Adipose tissue (tissue), 3 donors: ENCODE data around the gene PTAR1. TPM values are rescaled to one million over a fixed set of nuclear protein-coding genes. Genes with fewer than 3 reads are reported as not detected.
"Not testable (repeated sequence)": the region's sequence is repeated elsewhere in the genome, so short reads cannot be mapped to it uniquely, and the experiment has no call there.

Source experiments
- H3K27ac ChIP-seq: one replicate; pipeline ENCODE4 v1.5.1; 2013; ENCODE audit warnings: low read depth, low read length
- WGBS, 3 donors: extraction: QIAGEN DNeasy Blood & Tissue Kit; methylation state at CpG; one replicate each; pipeline ENCODE4 v1.1.7; 2013; 5-methylcytosine and 5-hydroxymethylcytosine counted together
- polyA plus RNA-seq, 3 donors: library from polyadenylated mRNA; stranded (reverse); fragments of 200-250 nt; gene quantifications; one replicate each; pipeline ENCODE4 v1.2.3, GENCODE V29; 2013
- donor health status: healthy with polysubstance abuse.
- donor health status: Bipolar disorder and iron deficiency.
- donor health status: healthy.

PTAR1 gene, protein sequence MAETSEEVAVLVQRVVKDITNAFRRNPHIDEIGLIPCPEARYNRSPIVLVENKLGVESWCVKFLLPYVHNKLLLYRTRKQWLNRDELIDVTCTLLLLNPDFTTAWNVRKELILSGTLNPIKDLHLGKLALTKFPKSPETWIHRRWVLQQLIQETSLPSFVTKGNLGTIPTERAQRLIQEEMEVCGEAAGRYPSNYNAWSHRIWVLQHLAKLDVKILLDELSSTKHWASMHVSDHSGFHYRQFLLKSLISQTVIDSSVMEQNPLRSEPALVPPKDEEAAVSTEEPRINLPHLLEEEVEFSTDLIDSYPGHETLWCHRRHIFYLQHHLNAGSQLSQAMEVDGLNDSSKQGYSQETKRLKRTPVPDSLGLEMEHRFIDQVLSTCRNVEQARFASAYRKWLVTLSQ
- polyA plus RNA-seq = 1 to 10 TPM; 6.1 to 10.0 (median 8.2) TPM

DNA sequence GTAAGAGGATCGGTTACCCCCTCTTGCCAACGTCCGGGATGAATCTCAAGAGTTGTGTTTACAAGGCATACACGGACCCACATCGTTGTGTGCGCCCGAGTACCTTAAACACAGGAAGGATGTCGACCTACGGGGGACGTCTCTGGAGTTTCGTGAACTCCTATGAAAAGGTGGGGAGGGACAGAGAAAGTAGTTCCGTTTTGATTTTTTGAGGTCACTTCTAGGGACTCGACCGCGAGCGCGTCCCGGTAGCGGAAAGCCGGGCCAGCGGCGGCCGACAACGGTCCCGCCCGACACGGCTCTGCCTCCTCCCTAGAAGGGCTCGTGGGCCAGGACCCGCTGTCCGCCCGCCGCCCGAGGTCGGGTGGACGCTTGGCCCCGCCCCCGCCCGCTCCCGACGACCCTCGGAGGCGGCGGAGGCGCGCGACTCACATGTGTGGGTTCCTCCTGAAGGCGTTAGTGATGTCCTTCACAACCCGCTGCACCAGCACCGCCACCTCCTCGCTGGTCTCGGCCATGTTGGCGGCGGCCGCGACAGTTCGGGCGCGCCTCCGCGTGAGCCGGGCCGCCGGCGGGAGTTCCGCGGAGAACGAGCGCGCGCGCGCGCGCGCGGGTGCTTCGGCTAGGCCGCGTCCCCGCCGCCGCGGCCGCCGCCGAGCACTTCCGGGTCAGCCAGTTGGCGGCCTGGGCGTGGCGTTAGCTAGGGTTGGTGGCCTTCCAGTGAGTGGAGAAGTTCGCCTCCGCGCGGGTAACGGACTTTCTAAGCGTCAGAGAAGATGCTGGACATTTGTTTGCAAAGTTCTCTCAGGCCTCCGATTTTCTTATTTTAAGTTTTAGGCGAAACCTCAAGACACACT is at the start of gene PTAR1:
Gene PTAR1 (minus strand): TSS at position 591 of the 857 bp plus-strand sequence. CDS start 73 bp downstream, at position 518.
- H3K27ac ChIP-seq = peak within 1 kb of the TSS; percentile 66
- 0% methylated on average over 96 to 98 of the region's 98 CpGs for WGBS, 3 donors

DNA sequence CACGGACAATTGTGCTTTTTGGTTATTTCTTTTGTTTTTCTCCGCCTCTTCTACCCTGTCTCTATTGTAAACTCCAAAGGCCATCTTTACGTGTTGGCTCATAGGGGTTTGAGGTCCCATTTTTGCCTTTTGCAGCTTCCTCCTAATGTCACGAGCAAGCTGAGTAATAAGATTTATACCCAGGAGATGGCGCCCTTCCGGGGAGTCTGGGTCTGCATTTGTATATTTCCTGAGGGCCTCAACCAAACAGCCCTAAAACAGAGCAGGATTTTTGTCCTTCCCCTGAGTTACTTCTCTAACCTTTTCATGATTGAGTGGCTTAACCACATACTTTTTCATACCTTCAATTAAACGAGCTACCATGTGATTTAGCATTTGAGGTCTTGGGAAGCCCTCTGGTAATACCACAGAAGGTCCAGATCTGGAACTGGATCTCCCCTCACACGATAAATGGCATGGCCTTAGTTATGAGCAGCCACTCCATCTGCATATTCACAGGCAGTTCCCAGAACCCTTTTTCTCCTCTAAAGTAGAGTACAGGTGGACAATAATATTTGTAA is 49.6 kb upstream of the PTAR1 start:
- no peak overlapping the region for H3K27ac ChIP-seq
- 62 to 76% (median 70%) methylated on average over 8 of the region's 8 CpGs for WGBS, 3 donors

DNA sequence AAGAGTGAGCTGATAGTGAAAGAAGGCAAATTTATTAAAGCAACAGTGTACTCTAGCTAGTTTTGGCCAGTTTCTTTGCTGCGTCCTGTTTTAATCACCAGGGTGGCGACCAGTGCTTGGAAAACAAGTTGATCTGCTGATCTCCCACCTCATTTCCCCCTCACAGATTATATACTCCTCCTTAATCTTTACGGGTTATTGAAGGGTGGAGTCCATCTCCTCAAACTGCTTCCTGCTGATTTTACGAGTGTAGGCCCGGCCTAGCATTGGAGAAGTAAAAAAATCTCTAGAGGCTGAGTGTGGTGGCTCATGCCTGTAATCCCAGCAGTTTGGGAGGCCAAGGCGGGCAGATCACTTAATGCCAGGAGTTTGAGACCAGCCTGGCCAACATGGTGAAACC is 46.8 kb upstream of the PTAR1 start:
- no peak overlapping the region for H3K27ac ChIP-seq
- 57 to 74% (median 57%) methylated on average over 6 of the region's 6 CpGs for WGBS, 3 donors

DNA sequence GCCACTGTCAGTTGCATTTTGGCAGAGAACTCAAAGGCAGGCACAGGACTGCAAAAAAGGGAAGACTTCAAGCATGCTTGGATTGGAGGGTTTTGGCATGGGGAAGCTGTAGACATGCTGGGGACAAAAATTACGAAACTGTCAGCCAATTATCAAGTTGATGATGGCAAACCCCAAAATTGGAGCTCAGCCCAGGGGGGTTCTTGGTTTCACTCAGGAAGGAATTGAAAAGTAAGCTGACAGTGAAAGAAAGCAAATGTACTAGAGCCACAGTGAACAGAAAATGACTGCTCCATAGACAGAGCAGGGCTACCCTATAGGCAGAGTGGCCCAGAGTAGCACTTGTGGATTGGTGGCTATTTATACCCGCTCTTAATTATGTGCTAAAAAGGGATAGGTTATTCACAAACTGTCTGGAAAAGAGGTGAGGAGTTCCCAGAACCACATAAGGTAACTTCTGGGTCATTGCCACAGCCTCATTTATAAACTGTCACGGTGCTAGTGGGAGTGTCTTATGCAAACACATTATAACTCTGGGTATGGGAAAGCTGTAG is 46.2 kb upstream of the PTAR1 start:
- no peak overlapping the region for H3K27ac ChIP-seq
- 41 to 52% (median 51%) methylated on average over 3 of the region's 3 CpGs for WGBS, 3 donors

DNA sequence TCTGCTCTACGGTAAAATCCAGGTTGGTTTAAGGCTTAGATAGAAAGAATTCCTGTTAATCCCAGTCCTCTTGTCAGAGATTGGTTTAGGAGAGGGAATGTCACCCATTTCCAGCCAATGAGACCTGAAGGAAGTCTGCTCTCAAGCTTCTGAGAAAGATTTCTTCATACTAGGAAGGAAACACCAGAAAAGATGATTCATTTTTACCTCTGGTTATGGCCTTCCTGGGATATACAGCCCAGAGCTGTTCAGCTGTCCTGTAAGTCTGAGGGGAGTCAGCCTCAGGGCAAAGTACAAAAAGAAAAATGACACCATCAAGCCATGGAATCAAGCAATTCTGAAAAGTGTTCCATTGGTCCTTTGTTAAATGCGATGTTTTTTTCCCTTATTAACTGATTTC is 42.2 kb upstream of the PTAR1 start:
- no peak overlapping the region for H3K27ac ChIP-seq
- WGBS, 3 donors = 80 to 95% (median 94%) methylated on average over 2 of the region's 2 CpGs

DNA sequence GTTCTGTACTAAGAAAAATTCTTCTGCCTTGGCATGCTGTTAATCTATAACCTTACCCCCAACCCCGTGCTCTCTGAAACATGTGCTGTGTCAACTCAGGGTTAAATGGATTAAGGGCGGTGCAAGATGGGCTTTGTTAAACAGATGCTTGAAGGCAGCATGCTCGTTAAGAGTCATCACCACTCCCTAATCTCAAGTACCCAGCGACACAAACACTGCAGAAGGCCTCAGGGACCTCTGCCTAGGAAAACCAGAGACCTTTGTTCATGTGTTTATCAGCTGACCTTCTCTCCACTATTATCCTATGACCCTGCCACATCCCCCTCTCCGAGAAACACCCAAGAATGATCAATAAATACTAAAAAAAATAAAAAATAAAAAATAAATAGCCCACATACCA is 40.2 kb upstream of the PTAR1 start:
- 51 to 78% (median 64%) methylated on average over 5 of the region's 5 CpGs for WGBS, 3 donors
- H3K27ac ChIP-seq = not testable (repeated sequence)

DNA sequence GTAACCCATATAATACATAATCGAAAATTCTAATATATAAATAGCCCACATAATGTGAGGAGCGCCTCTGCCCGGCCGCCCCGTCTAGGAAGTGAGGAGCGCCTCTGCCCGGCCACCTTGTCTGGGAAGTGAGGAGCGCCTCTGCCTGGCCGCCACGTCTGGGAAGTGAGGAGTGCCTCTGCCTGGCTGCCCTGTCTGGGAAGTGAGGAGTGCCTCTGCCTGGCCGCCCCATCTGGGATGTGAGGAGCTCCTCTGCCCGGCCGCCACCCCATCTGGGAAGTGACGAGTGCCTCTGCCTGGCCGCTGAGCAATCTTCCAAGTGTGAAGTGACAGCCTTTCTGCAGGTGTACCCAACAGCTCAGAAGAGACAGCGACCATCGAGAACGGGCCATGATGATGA is 39.7 kb upstream of the PTAR1 start:
- not testable (repeated sequence) for H3K27ac ChIP-seq
- WGBS, 3 donors = 91 to 96% (median 94%) methylated on average over 18 of the region's 18 CpGs

DNA sequence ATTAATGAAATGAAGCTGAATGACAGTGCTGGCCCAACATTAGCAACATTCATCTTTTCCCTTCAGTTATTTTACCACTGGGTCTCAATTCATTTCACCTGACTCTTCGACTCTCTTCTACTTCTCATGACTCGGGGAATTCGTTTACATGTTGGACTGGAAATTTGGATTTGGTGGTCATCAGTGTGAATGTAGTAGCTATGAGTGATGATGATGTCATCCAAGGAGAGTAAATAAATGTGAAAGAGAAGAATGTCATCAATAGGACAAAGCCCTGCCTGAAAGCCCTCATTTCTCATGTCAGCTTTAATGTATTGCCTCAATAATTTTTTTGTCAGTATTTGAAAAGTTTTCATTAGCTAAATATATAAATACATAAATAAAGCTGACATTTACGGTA is 38.9 kb upstream of the PTAR1 start:
- WGBS, 3 donors = 55 to 85% (median 85%) methylated on average over 4 of the region's 4 CpGs
- H3K27ac ChIP-seq = no peak overlapping the region

DNA sequence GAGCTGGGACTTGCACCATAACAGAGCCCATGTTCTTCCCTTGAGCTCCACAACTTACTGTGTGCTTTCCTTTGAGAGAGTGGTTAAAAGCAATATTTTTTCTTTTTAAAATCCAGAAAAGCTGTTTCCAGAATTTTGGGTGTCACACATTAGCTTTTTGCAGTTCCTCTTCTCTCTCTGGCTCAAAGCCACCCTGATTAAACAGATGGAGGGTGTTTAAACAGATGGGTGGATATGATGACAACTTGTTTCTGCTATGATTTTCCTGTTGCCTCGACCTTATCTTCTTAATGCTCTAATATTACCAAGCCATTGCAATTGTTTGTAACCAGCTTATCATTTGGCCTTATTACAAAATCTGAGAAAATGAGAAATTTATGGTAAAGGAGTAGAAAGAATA is 37.9 kb upstream of the PTAR1 start:
- H3K27ac ChIP-seq = no peak overlapping the region
- WGBS, 3 donors = 3 to 9% (median 6%) methylated on average over 1 of the region's 1 CpG

DNA sequence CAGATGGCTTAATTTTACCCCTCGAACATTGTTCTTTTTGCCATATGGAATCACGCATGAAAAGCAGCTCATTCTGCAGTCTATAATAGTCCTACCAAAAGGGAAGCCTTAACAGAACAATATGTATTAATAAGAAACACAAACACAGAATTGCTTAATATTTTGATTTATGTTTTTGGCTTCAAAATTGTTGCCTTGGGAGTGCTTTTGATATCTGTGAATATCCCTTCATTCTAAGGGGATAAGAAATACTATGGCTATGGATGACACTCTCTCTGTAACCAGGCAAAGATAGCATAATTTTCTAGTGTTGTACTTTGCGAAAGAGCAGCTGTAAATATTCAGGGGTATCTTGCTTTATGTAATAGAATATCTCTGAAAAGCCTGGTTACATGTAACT is 34.5 kb upstream of the PTAR1 start:
- WGBS, 3 donors = 79 to 90% (median 85%) methylated on average over 3 of the region's 3 CpGs

DNA sequence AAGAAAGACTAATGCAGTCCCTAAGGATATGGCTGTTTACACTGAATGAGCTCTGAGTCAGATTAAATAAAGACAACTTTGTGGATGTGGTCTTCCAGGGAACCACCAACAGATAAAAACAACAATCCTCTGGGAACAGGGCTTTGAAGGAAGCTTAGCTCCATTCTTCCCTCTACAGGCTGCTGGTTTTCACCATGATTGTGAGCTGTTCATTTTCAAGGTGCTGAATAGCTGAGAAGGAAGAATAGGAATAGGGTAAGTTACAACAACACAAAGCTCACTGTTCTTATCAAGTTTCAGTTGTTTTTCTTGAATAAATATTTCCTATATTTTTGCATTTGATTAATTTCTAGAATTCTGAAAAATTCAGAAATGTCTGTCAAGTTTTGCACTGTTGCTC is 25.9 kb upstream of the PTAR1 start:
- no peak overlapping the region for H3K27ac ChIP-seq

More for the DNA sequence above, 34.5 kb upstream of the PTAR1 start:
- H3K27ac ChIP-seq = no peak overlapping the region

DNA sequence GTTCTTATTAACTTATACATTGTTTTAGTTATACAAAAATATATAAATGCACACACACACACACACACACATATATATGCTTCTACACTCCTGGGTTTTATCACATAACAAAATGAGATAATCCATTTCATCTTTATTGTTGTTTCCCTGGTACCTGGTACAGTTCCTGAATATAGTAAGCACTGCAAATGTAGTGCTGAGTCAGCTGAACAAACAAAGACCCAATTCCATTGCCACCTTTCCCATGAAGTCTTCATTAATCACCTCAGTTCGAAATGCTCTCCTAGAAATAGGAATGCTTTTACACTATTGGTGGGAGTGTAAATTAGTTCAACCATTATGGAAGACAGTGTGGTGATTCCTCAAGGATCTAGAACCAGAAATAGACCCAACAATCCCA is 13.4 kb upstream of the PTAR1 start:
- no peak overlapping the region for H3K27ac ChIP-seq
- WGBS, 3 donors = 26 to 79% (median 79%) methylated on average over 1 of the region's 1 CpG

DNA sequence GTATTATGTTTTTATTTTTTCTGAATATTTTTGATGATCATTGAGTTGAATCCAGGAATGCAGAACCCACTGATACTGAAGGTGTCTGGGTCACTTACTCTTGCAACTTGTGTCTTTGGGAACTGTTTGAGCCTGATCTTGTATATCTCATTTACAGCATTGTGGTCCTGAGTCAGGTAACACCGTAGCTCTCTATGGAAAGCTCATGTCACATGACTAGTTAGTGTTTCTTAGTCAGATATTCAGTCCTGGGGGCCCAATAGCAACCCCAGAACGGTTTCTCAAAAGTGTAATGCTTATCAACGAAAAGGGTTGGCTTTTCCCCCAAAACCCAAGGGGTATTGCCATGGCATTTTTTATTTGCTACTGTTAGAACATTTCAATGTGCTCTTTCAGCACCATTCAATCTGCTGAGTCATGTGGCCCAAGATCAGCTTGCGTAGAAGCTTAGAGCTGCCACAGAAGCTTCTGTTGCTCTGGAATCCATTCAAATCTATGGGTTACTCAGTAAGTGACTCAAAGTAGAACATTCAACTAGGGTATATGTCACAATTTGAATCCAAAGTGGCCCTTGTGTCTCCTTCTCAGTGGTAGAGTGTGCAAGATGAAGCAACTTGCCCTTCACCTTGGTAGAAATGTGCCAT is 12.1 kb upstream of the PTAR1 start:
- WGBS, 3 donors = 72 to 80% (median 73%) methylated on average over 4 of the region's 4 CpGs
- H3K27ac ChIP-seq = no peak overlapping the region

DNA sequence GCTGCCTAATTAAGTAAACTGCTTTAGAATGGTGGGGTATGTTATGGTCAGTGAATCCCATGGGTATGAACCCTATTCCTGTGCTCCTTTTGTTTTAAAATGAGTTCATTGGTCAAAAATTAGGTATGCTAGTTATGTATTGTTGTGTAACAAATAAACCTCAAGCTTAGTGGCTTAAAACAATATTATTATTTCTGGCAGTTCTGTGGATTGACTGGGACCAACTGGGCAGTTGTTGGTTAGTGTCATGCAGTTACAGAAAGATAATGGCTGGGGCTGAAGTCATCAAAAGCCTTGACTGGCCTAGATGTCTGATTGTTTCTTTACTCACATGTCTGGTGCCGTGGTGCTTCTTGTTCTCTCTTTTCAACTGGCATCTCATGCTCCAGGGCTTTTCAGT is 8.9 kb upstream of the PTAR1 start:
- 46 to 77% (median 67%) methylated on average over 1 of the region's 1 CpG for WGBS, 3 donors
- no peak overlapping the region for H3K27ac ChIP-seq

DNA sequence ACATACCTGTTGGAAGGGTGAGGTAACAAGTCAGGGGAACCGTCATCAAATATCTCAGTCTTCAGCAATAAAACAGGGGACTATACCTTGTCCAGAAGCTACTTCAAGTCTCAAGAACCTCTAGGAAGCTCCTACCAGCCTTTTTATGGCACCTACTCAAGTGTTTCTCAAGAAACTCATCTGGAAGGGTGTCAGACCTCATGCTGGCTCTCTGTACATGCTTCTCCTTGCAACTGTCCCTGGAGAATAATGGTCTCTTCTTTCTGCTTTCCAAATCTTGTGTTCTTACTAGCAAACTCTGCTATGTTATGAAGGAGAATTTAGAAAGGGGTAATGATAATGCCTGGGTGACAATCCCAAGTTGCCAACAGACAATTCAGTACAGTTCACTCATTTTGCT is 8.3 kb upstream of the PTAR1 start:
- no peak overlapping the region for H3K27ac ChIP-seq
- 73 to 88% (median 81%) methylated on average over 1 of the region's 1 CpG for WGBS, 3 donors

DNA sequence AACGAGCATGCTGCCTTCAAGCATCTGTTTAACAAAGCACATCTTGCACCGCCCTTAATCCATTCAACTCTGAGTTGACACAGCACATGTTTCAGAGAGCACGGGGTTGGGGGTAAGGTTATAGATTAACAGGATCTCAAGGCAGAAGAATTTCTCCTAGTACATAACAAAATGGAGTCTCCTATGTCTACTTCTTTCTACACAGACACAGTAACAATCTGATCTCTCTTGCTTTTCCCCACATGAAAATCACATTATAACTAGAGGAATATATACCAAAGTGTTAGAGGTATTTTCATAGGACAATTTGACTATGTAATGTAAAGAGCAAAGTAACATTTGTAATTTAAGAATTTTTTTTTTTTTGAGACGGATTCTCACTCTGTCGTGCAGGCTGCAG is 4.1 kb upstream of the PTAR1 start:
- not testable (repeated sequence) for H3K27ac ChIP-seq
- 46 to 70% (median 58%) methylated on average over 4 of the region's 5 CpGs for WGBS, 3 donors

DNA sequence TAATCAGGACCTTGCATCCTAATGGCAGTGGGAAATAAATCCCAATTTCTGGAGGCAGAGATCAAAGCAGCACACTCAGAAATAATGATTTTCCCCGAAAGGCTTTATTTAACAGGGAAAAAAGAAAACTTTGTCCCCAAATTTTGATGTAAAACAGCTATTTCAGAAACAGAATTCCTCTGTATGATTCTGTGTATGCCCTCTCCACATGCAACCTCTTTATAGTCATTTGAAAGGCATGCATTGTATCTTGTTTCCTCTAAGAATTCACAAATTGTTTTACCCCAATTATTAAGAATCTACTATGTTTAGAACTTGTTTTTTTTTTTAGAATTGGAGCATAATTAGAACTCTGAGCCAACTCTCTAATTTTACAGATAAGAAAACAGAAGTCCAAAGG is 2.7 kb upstream of the PTAR1 start:
- WGBS, 3 donors = 89 to 98% (median 93%) methylated on average over 1 of the region's 1 CpG
- H3K27ac ChIP-seq = no peak overlapping the region

DNA sequence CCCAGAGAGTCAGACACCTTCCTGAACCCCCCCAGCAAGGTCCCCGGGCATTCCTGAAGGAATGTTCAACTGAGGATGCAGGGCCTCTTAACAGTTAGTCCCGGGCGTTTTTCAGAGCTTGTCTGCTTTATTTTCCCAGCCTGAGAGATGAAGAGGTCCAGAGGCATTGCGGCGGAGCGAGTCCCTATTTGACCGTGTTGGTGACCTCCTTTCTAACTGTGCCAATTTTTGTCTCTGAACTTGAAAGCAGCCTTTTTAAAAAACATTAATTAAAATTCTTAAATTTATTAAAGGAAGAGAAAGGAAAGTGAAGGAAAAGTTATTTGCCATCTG is 433 bp upstream of the PTAR1 start:
- no peak overlapping the region for H3K27ac ChIP-seq
- 13 to 26% (median 17%) methylated on average over 7 of the region's 7 CpGs for WGBS, 3 donors

DNA sequence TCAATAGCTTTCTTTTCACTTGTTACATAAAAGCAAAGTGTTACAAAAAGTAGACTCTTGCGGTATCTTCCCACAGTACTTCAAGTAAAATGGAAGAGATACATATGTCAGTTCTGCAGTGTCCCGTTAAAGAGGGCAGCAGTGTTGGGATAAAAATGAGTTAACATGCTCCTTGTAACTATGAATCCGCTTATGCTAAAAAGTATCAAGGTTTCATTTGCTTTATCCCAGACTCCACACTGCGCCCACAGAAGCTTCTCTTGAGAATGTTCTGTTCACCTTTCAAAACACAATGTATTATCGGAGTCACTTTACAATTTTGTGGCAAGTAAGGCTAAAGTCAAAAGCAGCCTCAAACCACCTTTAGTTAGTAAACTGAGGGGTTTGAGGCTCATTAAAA is 790 bp downstream of the PTAR1 start:
- 0 to 1% (median 0%) methylated on average over 5 of the region's 5 CpGs for WGBS, 3 donors
- no peak overlapping the region for H3K27ac ChIP-seq
